Fibroblast of lung (primary cell): ENCODE data around the gene MAP4K4. TPM values are rescaled to one million over a fixed set of nuclear protein-coding genes. Genes with fewer than 3 reads are reported as not detected.
A peak's percentile ranks its signal among the peaks of the same experiment; 100 is the strongest.

Experiments used
- DNase-seq, 2 donors: peaks; one replicate each; pipeline versions ENCODE4 v3.0.0 to v3.0.0-alpha.2; 2010; ENCODE audit warnings: low read depth in 2 of 2
- H2AFZ ChIP-seq: 2 replicates; pipeline ENCODE4 v1.5.1; 2012; ENCODE audit warnings: low read length, control low read depth, inconsistent platforms
- H3K27ac ChIP-seq: 2 replicates; pipeline ENCODE4 v1.5.1; 2011; ENCODE audit warnings: low read length, control low read depth; ENCODE audit not compliant: insufficient read depth
- H3K27me3 ChIP-seq: 2 replicates; pipeline ENCODE4 v1.5.1; 2011; ENCODE audit warnings: mild to moderate bottlenecking, low read length; ENCODE audit not compliant: control insufficient read depth, insufficient read depth
- H3K36me3 ChIP-seq: 2 replicates; pipeline ENCODE4 v1.5.1; 2011; ENCODE audit warnings: low read length; ENCODE audit not compliant: control insufficient read depth, insufficient read depth
- H3K4me1 ChIP-seq: 2 replicates; pipeline ENCODE4 v1.5.1; 2011; ENCODE audit warnings: low read length; ENCODE audit not compliant: control insufficient read depth, insufficient read depth; ENCODE audit errors: extremely low read depth
- H3K4me2 ChIP-seq: 2 replicates; pipeline ENCODE4 v1.5.1; 2011; ENCODE audit warnings: low read length, control low read depth; ENCODE audit not compliant: insufficient read depth; ENCODE audit errors: extremely low read depth
- H3K4me3 ChIP-seq, 4 experiments: fragments of 200-600 bp in 1 of 4; sonication (generic) in 1 of 4; replicated peaks in 1 of 4; 2 replicates each; pipeline ENCODE4 v1.5.1; 2011 to 2016; ENCODE audit warnings: low read length in 4 of 4, low read depth in 3 of 4, mild to moderate bottlenecking in 3 of 4, control low read depth in 2 of 4, inconsistent platforms in 1 of 4, mixed read lengths in 1 of 4; ENCODE audit not compliant: insufficient read depth in 1 of 4; ENCODE audit errors: control extremely low read depth in 1 of 4
- H3K79me2 ChIP-seq: 2 replicates; pipeline ENCODE4 v1.5.1; 2012; ENCODE audit warnings: mild to moderate bottlenecking, low read length, inconsistent platforms; ENCODE audit not compliant: control insufficient read depth, insufficient read depth
- H3K9ac ChIP-seq: 2 replicates; pipeline ENCODE4 v1.5.1; 2011; ENCODE audit warnings: mild to moderate bottlenecking, low read length, control low read depth; ENCODE audit not compliant: insufficient read depth
- H3K9me3 ChIP-seq: 2 replicates; pipeline ENCODE4 v1.5.1; 2012; ENCODE audit warnings: low read depth, low read length; ENCODE audit not compliant: control insufficient read depth, insufficient read depth
- H4K20me1 ChIP-seq: 2 replicates; pipeline ENCODE4 v1.5.1; 2011; ENCODE audit warnings: low read length; ENCODE audit not compliant: control insufficient read depth, insufficient read depth; ENCODE audit errors: extremely low read depth
- CTCF ChIP-seq, 2 donors: IDR thresholded peaks in 1 of 2; conservative IDR thresholded peaks in 1 of 2; 1 replicate in 1 of 2; 2 replicates in 1 of 2; pipeline ENCODE4 v1.5.1; 2011 to 2012; ENCODE audit warnings: low read length in 2 of 2, control low read depth in 1 of 2, inconsistent platforms in 1 of 2, low read depth in 1 of 2, mild to moderate bottlenecking in 1 of 2
- EZH2 ChIP-seq: IDR thresholded peaks from 2 replicates; pipeline ENCODE4 v1.5.1; 2012; ENCODE audit warnings: low read length, control low read depth, mild to moderate bottlenecking; ENCODE audit errors: missing control alignments
- polyA plus RNA-seq, 2 donors: library from polyadenylated mRNA; depleted of rRNA in 1 of 2; stranded (reverse) in 1 of 2; unstranded in 1 of 2; fragments of >200 nt; gene quantifications; 2 replicates each; pipeline ENCODE4 v1.2.1, GENCODE V29; 2011 to 2012; ENCODE audit warnings: missing spikeins in 1 of 2
- total RNA-seq: library from RNA; depleted of rRNA; stranded (reverse); fragments of >200 nt; gene quantifications from 2 replicates; pipeline ENCODE4 v1.2.1, GENCODE V29; 2014

Gene MAP4K4
- total and polyA plus RNA-seq, 2 donors (not counting 1 experiment from before 2014, with no cell fraction given), result 113 to 164 TPM

DNA sequence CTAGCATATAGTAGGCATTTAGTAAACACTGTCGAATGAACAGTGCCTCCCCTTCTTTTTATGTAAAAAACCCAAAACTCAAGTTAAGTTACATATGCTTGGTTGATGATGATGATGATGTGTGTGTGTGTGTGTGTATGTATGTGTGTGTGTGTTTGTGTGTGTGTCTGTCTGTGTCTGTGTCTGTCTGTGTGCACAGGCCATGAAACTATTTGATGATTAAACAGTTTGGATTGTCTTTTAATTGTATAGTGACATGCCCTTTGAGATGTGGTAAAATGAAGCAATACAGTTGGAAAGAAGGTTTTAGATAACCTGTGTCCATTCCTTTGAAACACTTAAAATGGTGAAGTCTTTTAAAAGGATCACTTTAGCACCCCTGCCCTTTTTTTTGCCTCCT, 105.6 kb downstream of the MAP4K4 start:
- Histone ChIP-seq H3K27ac (peak overlapping the region; percentile 15), H3K27me3 (no peaks in the 10 kb centered on the region), H3K4me3 (no peak overlapping the region), H3K9ac (no peak overlapping the region), H3K9me3 (no peaks in the 10 kb centered on the region), H3K79me2 (peaks cover 90% of the 10 kb centered on the region), H2AFZ (no peak overlapping the region), H3K36me3 (no peaks in the 10 kb centered on the region), H4K20me1 (no peaks in the 10 kb centered on the region), H3K4me1 (peaks cover 25% of the 10 kb centered on the region), H3K4me2 (no peak overlapping the region)
- peak in 1 of 2 donors; percentile 86 for DNase-seq
- TF ChIP-seq CTCF (conservative IDR thresholded peaks at IDR 0.05 in 1 of 2, IDR thresholded peaks at IDR 0.05 in 1 of 2; ENCODE audit: low read depth in 1 of 2, low read length in 2 of 2), result no peak
- TF ChIP-seq EZH2, result no peak

GRCh38 chr2:101803945-101804696, 106.6 kb downstream of the MAP4K4 start:
- H3K27ac ChIP-seq, result peak overlapping the region; percentile 24
- no peaks in the 10 kb centered on the region for H4K20me1 ChIP-seq
- no peak overlapping the region for H3K4me2 ChIP-seq
- H3K9ac ChIP-seq, result no peak overlapping the region
- peaks cover 90% of the 10 kb centered on the region for H3K79me2 ChIP-seq
- H3K4me1 ChIP-seq, result peaks cover 25% of the 10 kb centered on the region
- TF ChIP-seq CTCF (conservative IDR thresholded peaks at IDR 0.05 in 1 of 2, IDR thresholded peaks at IDR 0.05 in 1 of 2; ENCODE audit: low read depth in 1 of 2, low read length in 2 of 2), result no peak
- no peak for TF ChIP-seq EZH2
- no peaks in the 10 kb centered on the region for H3K9me3 ChIP-seq
- H3K36me3 ChIP-seq, result no peaks in the 10 kb centered on the region
- no peaks in the 10 kb centered on the region for H3K27me3 ChIP-seq
- DNase-seq, result peak in 1 of 2 donors; percentile 59
- H3K4me3 ChIP-seq, result no peak overlapping the region
- H2AFZ ChIP-seq, result no peak overlapping the region

- Histone ChIP-seq H3K4me3 (no peak overlapping the region), H2AFZ (no peak overlapping the region), H4K20me1 (no peaks in the 10 kb centered on the region), H3K27ac (peak overlapping the region; percentile 45), H3K9me3 (no peaks in the 10 kb centered on the region), H3K4me1 (peaks cover 28% of the 10 kb centered on the region), H3K36me3 (no peaks in the 10 kb centered on the region), H3K4me2 (no peak overlapping the region), H3K79me2 (peaks cover 93% of the 10 kb centered on the region), H3K9ac (no peak overlapping the region), H3K27me3 (no peaks in the 10 kb centered on the region)
- TF ChIP-seq CTCF (conservative IDR thresholded peaks at IDR 0.05 in 1 of 2, IDR thresholded peaks at IDR 0.05 in 1 of 2; ENCODE audit: low read depth in 1 of 2, low read length in 2 of 2) (no peak), EZH2 (no peak)
- DNase-seq, result peak; percentile 42 to 83
Observed at GRCh38 chr2:101805152-101806088, 107.9 kb downstream of the MAP4K4 start.
